ENCODE measurements around the gene PIK3CB.

- TF ChIP-seq CTCF (IDR thresholded peaks at IDR 0.05) (no peak), POLR2A (IDR thresholded peaks at IDR 0.05) (no peak)
Measured at GRCh38 chr3:138638641-138639040, 196.1 kb downstream of the PIK3CB start.
